IPS-18c (cell line): Measurements from ENCODE around the gene TMEM94.
"Not testable (repeated sequence)": the region's sequence is repeated elsewhere in the genome, so short reads cannot be mapped to it uniquely, and the experiment has no call there.

ENCODE experiments used
- H3K4me3 ChIP-seq: 2 replicates; pipeline ENCODE4 v1.7.0; 2013; ENCODE audit warnings: low read depth, mild to moderate bottlenecking, low read length, moderate library complexity; ENCODE audit not compliant: insufficient read depth
- H3K9me3 ChIP-seq: one replicate; pipeline ENCODE4 v1.6.1; 2013; ENCODE audit warnings: mild to moderate bottlenecking, low read length, moderate library complexity; ENCODE audit not compliant: control insufficient read depth, insufficient read depth

TMEM94 gene

GRCh38 chr17:75456417-75457046 is at the start of gene TMEM94:
Gene TMEM94, plus strand, starts transcription at chr17:75456635. Its CDS starts 15,271 bp downstream, at chr17:75471906.
- no peaks in the 10 kb centered on the region for H3K9me3 ChIP-seq
- peak within 1 kb of the TSS; percentile 74 for H3K4me3 ChIP-seq

- Histone ChIP-seq H3K4me3 (no peak overlapping the region), H3K9me3 (no peaks in the 10 kb centered on the region)
Measured at GRCh38 chr17:75407655-75408352, 48.6 kb upstream of the TMEM94 start.

- Histone ChIP-seq H3K4me3 (no peak overlapping the region), H3K9me3 (no peaks in the 10 kb centered on the region)
Measured at GRCh38 chr17:75410141-75410540, 46.3 kb upstream of the TMEM94 start.

GRCh38 chr17:75411328-75412067 is 44.9 kb upstream of the TMEM94 start:
- H3K9me3 ChIP-seq: no peaks in the 10 kb centered on the region
- no peak overlapping the region for H3K4me3 ChIP-seq

GRCh38 chr17:75412455-75413317 is 43.7 kb upstream of the TMEM94 start:
- Histone ChIP-seq H3K9me3 (no peaks in the 10 kb centered on the region), H3K4me3 (no peak overlapping the region)

GRCh38 chr17:75414488-75414887 is 41.9 kb upstream of the TMEM94 start:
- H3K4me3 ChIP-seq: no peak overlapping the region
- no peaks in the 10 kb centered on the region for H3K9me3 ChIP-seq

- Histone ChIP-seq H3K4me3 (no peak overlapping the region), H3K9me3 (no peaks in the 10 kb centered on the region)
Measured at GRCh38 chr17:75416006-75416405, 40.4 kb upstream of the TMEM94 start.

- Histone ChIP-seq H3K4me3 (no peak overlapping the region), H3K9me3 (no peaks in the 10 kb centered on the region)
Measured at GRCh38 chr17:75417054-75417580, 39.3 kb upstream of the TMEM94 start.

- no peak overlapping the region for H3K4me3 ChIP-seq
- H3K9me3 ChIP-seq: no peaks in the 10 kb centered on the region
Measured at GRCh38 chr17:75418531-75418930, 37.9 kb upstream of the TMEM94 start.

GRCh38 chr17:75428543-75429469 is 27.6 kb upstream of the TMEM94 start:
- H3K9me3 ChIP-seq: no peaks in the 10 kb centered on the region
- H3K4me3 ChIP-seq: no peak overlapping the region

- H3K4me3 ChIP-seq: no peak overlapping the region
- H3K9me3 ChIP-seq: no peaks in the 10 kb centered on the region
Measured at GRCh38 chr17:75430159-75430974, 26.1 kb upstream of the TMEM94 start.

GRCh38 chr17:75433218-75433783 is 23.1 kb upstream of the TMEM94 start:
- Histone ChIP-seq H3K9me3 (no peaks in the 10 kb centered on the region), H3K4me3 (no peak overlapping the region)

GRCh38 chr17:75434433-75434832 is 22.0 kb upstream of the TMEM94 start:
- not testable (repeated sequence) for H3K4me3 ChIP-seq, H3K9me3 ChIP-seq

GRCh38 chr17:75437404-75437803 is 19.0 kb upstream of the TMEM94 start:
- H3K9me3 ChIP-seq, H3K4me3 ChIP-seq: not testable (repeated sequence)

GRCh38 chr17:75439287-75439686 is 17.1 kb upstream of the TMEM94 start:
- no peak overlapping the region for H3K4me3 ChIP-seq
- H3K9me3 ChIP-seq: no peaks in the 10 kb centered on the region
